ENCODE measurements around the gene SNX32. TPM values are rescaled to one million over a fixed set of nuclear protein-coding genes. Genes with fewer than 3 reads are reported as not detected.

SNX32 gene
- total and polyA plus RNA-seq, 2 of the 13 experiments (the other 11 are each of a cell fraction or from before 2014, with no cell fraction given) = 0.09 to 0.34 TPM

DNA sequence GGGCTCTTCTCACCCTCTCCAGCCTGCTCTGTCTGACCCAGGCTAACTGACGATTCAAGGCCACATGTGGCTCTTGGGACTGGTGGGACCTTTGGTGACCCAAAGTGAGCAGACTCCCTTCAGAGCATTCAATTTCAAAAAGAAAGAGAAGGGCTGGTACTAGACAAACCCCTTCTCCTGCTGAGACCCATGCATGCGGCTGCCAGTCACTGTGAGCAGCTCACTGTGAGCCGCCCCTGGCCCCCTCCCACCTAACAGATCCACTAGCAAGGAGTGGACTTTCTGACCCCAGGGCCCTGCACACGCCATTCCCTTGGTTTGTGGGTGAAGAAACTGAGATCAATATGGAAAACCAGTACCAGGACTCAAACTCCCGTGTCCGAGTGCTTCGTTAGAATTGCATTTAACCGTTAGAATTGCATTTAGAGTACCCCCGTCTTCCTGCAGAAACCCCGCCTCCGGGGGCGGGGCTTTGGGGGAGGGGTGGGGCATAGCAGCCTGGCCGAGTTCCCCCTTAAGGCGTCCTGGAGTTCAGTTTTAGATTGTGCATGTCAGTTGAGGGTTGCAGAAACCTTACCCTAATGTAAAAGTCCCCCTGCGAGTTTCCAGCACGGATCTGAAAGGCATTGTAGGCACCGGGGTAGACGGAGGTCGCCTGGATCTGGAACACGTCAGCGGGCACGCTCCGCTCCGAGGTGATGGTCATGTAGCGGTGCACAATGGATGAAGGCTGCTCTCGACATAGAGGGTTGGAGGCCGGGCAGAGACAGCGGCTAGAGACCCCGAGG is 33.7 kb downstream of the SNX32 start:
- Histone ChIP-seq H3K27ac (ENCODE audit: extremely low read length, insufficient read depth, low read length) (no peak overlapping the region), H3K4me2 (ENCODE audit: low read depth, low read length) (no peak overlapping the region), H3K4me3 (replicated peaks in 1 of 3; ENCODE audit: insufficient read depth in 1 of 3, low read depth in 2 of 3, low read length in 3 of 3) (no peak overlapping the region), H3K9ac (ENCODE audit: insufficient read depth, low read depth, low read length) (no peak overlapping the region), H2AFZ (ENCODE audit: low read length) (no peak overlapping the region), H4K20me1 (ENCODE audit: insufficient read depth, low read length) (no peaks in the 10 kb centered on the region), H3K9me3 (ENCODE audit: low read length) (no peaks in the 10 kb centered on the region), H3K4me1 (ENCODE audit: insufficient read depth, low read length) (peaks cover 24% of the 10 kb centered on the region), H3K27me3 (ENCODE audit: control insufficient read depth in 1 of 2, insufficient read depth in 2 of 2, low read length in 2 of 2) (no peaks in the 10 kb centered on the region), H3K36me3 (replicated peaks in 1 of 2; ENCODE audit: control insufficient read depth in 1 of 2, insufficient read depth in 2 of 2, low read length in 2 of 2) (peaks cover 14 to 45% of the 10 kb centered on the region in 2 experiments; a peak in 4 of 5 replicates), H3K79me2 (ENCODE audit: insufficient read depth, low read length) (no peaks in the 10 kb centered on the region)
- TF ChIP-seq DMAP1 (CRISPR knock-in tag; IDR thresholded peaks at IDR 0.05) (no peak), RBFOX2 (IDR thresholded peaks at IDR 0.05; ENCODE audit: low read depth, low read length) (peak; percentile 15), POLR2AphosphoS5 (IDR thresholded peaks at IDR 0.05; ENCODE audit: low read depth, low read length) (0 out of 2 replicates have a peak, but pooled peaks have one; percentile 1)
- ATAC-seq (no peak), DNase-seq (ENCODE audit: low spot score) (no peak), FAIRE-seq (no peak)
- CTCF ChIA-PET (ENCODE audit: low intra/inter-chr PET ratio, low total read pairs) = no interaction called here
- POLR2A ChIA-PET = interaction anchor here (8.9 kb wide), 1 partner anchor 8 kb away, joined by 81 read pairs; the partner anchor contains the start of genes CFL1 and MUS81
- intact Hi-C loops (cut with micrococcal nuclease; ENCODE audit: unreplicated experiment) (no loop called here), in situ Hi-C loops (cut with HindIII; ENCODE audit: extremely low pct_ligation_motif_present, low pct_unique_long_range_greater_than_20kb) (no loop called here)
- 89% methylated on average over 29 of the region's 29 CpGs for WGBS (ENCODE audit: low lambda C conversion rate)
- BruUV-seq (replicated peaks) = no TSS peak

DNA sequence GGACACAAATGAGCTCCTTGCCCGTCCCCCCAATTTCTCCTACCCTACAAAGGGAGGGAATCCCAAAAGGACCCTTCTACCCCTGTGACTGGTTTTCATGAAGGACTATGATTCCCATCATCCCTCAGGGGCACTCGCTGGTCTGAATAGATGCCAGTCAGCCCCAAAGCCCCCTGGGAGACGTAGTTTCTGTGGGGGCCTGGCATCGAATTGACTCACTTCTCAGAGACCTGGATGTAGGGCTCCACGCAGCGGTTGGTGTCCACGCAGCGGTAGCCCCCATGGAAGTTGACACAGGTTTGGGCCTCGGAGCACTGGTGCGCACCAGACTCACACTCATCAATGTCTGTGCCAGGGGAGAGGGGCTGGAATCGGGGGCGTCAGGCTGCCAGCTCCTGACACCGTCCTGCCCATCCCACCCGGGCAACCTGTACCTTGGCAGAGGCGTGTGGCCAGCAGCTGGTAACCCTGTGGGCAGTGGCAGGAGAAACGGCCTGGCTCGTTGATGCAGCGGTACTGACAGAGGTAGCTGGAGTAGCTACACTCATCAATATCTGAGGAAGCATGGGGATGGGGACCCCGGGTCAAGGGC is 34.4 kb downstream of the SNX32 start:
- no peaks in the 10 kb centered on the region for H3K9me3 ChIP-seq (ENCODE audit: low read length)
- H4K20me1 ChIP-seq (ENCODE audit: insufficient read depth, low read length) = no peaks in the 10 kb centered on the region
- H3K4me3 ChIP-seq (replicated peaks in 1 of 3; ENCODE audit: insufficient read depth in 1 of 3, low read depth in 2 of 3, low read length in 3 of 3) = no peak overlapping the region
- no peak overlapping the region for H3K4me2 ChIP-seq (ENCODE audit: low read depth, low read length)
- ChIA-PET POLR2A (interaction anchor here (1.0 to 8.9 kb wide), 3 partner anchors 9 to 156 kb away, joined by 3 to 81 read pairs (median 3); partner anchors contain the start of genes CFL1 and MUS81), CTCF (ENCODE audit: low intra/inter-chr PET ratio, low total read pairs) (no interaction called here)
- BruUV-seq (replicated peaks) = no TSS peak
- FAIRE-seq (no peak), DNase-seq (ENCODE audit: low spot score) (no peak), ATAC-seq (no peak)
- H3K9ac ChIP-seq (ENCODE audit: insufficient read depth, low read depth, low read length) = no peak overlapping the region
- 86% methylated on average over 15 of the region's 19 CpGs for WGBS (ENCODE audit: low lambda C conversion rate)
- intact Hi-C loops (cut with micrococcal nuclease; ENCODE audit: unreplicated experiment) = no loop called here
- H3K27ac ChIP-seq (ENCODE audit: extremely low read length, insufficient read depth, low read length) = no peak overlapping the region
- no peak overlapping the region for H2AFZ ChIP-seq (ENCODE audit: low read length)
- H3K79me2 ChIP-seq (ENCODE audit: insufficient read depth, low read length) = no peaks in the 10 kb centered on the region
- peaks cover 12 to 38% of the 10 kb centered on the region in 2 experiments; a peak in 4 of 5 replicates for H3K36me3 ChIP-seq (replicated peaks in 1 of 2; ENCODE audit: control insufficient read depth in 1 of 2, insufficient read depth in 2 of 2, low read length in 2 of 2)
- H3K4me1 ChIP-seq (ENCODE audit: insufficient read depth, low read length) = peaks cover 22% of the 10 kb centered on the region
- no peaks in the 10 kb centered on the region; a peak in 1 of 5 replicates for H3K27me3 ChIP-seq (ENCODE audit: control insufficient read depth in 1 of 2, insufficient read depth in 2 of 2, low read length in 2 of 2)
- in situ Hi-C loops (cut with HindIII; ENCODE audit: extremely low pct_ligation_motif_present, low pct_unique_long_range_greater_than_20kb) = no loop called here
- TF ChIP-seq, protein P1, sequence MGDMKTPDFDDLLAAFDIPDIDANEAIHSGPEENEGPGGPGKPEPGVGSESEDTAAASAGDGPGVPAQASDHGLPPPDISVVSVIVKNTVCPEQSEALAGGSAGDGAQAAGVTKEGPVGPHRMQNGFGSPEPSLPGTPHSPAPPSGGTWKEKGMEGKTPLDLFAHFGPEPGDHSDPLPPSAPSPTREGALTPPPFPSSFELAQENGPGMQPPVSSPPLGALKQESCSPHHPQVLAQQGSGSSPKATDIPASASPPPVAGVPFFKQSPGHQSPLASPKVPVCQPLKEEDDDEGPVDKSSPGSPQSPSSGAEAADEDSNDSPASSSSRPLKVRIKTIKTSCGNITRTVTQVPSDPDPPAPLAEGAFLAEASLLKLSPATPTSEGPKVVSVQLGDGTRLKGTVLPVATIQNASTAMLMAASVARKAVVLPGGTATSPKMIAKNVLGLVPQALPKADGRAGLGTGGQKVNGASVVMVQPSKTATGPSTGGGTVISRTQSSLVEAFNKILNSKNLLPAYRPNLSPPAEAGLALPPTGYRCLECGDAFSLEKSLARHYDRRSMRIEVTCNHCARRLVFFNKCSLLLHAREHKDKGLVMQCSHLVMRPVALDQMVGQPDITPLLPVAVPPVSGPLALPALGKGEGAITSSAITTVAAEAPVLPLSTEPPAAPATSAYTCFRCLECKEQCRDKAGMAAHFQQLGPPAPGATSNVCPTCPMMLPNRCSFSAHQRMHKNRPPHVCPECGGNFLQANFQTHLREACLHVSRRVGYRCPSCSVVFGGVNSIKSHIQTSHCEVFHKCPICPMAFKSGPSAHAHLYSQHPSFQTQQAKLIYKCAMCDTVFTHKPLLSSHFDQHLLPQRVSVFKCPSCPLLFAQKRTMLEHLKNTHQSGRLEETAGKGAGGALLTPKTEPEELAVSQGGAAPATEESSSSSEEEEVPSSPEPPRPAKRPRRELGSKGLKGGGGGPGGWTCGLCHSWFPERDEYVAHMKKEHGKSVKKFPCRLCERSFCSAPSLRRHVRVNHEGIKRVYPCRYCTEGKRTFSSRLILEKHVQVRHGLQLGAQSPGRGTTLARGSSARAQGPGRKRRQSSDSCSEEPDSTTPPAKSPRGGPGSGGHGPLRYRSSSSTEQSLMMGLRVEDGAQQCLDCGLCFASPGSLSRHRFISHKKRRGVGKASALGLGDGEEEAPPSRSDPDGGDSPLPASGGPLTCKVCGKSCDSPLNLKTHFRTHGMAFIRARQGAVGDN (CRISPR knock-in tag; IDR thresholded peaks at IDR 0.05) = peak; percentile 14; the same call in 1 of the 2 replicates
- TF ChIP-seq FLYWCH1 (CRISPR knock-in tag; IDR thresholded peaks at IDR 0.05) = no peak
- 0 out of 2 replicates have a peak, but pooled peaks have one; percentile 36 for TF ChIP-seq ZNF225 (CRISPR knock-in tag; IDR thresholded peaks at IDR 0.05)
- TF ChIP-seq HCFC1 (IDR thresholded peaks at IDR 0.05; ENCODE audit: low read depth, low read length) = peak; percentile 69
- TF ChIP-seq HNRNPL (IDR thresholded peaks at IDR 0.05; ENCODE audit: low read depth, low read length) = 0 out of 2 replicates have a peak, but pooled peaks have one; percentile 34
- 0 out of 2 replicates have a peak, but pooled peaks have one; percentile 20 for TF ChIP-seq POLR2G (IDR thresholded peaks at IDR 0.05; ENCODE audit: low read depth, low read length)
- peak in 1 of 2 experiments; percentile 32; a peak in 1 of 4 replicates for TF ChIP-seq POLR2A (IDR thresholded peaks at IDR 0.05; ENCODE audit: insufficient read depth in 1 of 2, low read depth in 2 of 2, low read length in 2 of 2)
- TF ChIP-seq AGO1 (IDR thresholded peaks at IDR 0.05; ENCODE audit: low read depth, low read length, poor library complexity, severe bottlenecking) = peak; percentile 70
- no peak for TF ChIP-seq ZNF607 (CRISPR knock-in tag; IDR thresholded peaks at IDR 0.05; ENCODE audit: borderline replicate concordance)
- TF ChIP-seq RFXANK (CRISPR knock-in tag; IDR thresholded peaks at IDR 0.05) = no peak
- TF ChIP-seq ZNF768 (CRISPR knock-in tag; IDR thresholded peaks at IDR 0.05) = 0 out of 2 replicates have a peak, but pooled peaks have one; percentile 15
